ENCODE results near the gene F12.

DNA sequence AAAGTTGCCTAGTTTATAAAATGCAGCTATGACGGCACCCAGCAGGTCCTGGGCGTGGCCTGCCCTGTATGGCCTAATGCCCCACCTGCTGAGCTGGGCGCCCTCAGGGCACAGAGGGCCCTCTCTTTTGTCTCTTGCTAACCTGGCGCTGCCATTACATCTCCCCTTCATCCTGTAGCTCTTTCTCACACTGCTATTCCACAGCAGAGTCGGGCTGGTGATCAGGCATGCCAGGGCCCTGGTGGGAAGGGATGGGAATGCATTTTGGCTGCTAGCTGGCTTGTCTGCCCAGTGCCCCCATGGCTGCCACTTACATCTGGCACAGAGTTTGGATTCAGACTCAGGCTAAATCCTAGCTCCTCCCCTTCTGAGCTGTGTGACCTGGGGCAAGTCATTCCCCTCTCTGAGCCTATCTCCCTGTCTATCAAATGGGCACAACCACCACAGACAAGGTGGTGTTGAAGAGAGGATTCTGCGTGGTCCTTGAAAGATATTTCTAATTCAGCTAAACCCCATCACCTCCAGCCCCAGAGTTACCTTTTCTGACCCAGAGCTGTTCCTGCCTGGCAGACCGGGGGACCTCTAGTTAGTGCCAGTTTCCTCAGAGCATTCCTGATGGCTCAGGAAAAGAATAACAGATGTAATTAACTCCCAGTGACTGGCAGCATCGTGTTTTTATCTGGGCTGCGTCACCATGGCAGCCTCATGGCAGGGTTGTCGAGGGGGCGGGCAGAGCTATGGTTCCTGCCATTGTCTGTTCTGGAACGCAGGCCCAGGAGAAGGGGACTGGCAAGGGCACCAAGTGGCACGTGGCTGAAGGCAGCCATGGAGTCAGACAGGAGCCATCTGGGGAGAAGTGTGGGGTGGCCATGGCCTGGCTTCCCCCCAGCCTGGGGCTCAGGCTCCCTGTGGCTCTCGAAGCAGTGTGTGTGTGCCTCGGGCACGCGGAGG lies 43.6 kb upstream of the F12 start:
- TF ChIP-seq TAF1 (IDR thresholded peaks at IDR 0.05; ENCODE audit: borderline replicate concordance, low read depth, low read length) = no peak
- no peak for TF ChIP-seq POLR2A (IDR thresholded peaks at IDR 0.05; ENCODE audit: low read depth, low read length)

Data from GM12892 (cell line).